ENCODE measurements around the gene CDK12.
"Not testable (repeated sequence)": the region's sequence is repeated elsewhere in the genome, so short reads cannot be mapped to it uniquely, and the experiment has no call there.

DNA sequence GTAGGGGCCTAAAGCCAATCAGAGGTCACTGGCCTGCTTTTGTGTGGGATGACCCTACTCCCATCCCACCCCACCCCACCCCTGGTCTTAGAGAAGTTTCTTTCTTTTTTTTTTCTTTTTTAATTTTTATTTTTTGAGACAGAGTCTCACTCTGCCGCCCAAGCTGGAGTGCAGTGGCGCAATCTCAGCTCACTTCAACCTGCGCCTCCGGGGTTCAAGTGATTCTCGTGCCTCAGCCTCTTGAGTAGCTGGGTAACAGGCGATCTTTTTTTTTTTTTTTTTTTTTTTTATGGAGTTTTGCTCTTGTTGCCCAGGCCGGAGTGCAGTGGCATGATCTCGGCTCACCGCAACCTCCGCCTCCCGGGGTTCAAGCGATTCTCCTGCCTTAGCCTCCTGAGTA lies 83.1 kb downstream of the CDK12 start:
- TF ChIP-seq, protein P1, sequence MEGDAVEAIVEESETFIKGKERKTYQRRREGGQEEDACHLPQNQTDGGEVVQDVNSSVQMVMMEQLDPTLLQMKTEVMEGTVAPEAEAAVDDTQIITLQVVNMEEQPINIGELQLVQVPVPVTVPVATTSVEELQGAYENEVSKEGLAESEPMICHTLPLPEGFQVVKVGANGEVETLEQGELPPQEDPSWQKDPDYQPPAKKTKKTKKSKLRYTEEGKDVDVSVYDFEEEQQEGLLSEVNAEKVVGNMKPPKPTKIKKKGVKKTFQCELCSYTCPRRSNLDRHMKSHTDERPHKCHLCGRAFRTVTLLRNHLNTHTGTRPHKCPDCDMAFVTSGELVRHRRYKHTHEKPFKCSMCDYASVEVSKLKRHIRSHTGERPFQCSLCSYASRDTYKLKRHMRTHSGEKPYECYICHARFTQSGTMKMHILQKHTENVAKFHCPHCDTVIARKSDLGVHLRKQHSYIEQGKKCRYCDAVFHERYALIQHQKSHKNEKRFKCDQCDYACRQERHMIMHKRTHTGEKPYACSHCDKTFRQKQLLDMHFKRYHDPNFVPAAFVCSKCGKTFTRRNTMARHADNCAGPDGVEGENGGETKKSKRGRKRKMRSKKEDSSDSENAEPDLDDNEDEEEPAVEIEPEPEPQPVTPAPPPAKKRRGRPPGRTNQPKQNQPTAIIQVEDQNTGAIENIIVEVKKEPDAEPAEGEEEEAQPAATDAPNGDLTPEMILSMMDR (IDR thresholded peaks at IDR 0.05), result not testable (repeated sequence)
- TF ChIP-seq POLR2AphosphoS5, EP300 (IDR thresholded peaks at IDR 0.05): not testable (repeated sequence)
